Putamen (tissue), 1 donor: Measurements from ENCODE around the gene L1CAM.

Experiments
- DNase-seq: peaks from one replicate; pipeline ENCODE4 v3.0.0-alpha.2; 2016; ENCODE audit warnings: low spot score

L1CAM gene

GRCh38 chrX:153878345-153878744, 7.6 kb downstream of the L1CAM start:
- no peak for DNase-seq

GRCh38 chrX:153877571-153878261, 8.3 kb downstream of the L1CAM start:
- DNase-seq, result no peak

GRCh38 chrX:153876112-153876491, 9.9 kb downstream of the L1CAM start:
- no peak for DNase-seq

- no peak for DNase-seq
Measured at GRCh38 chrX:153875391-153876111, 10.4 kb downstream of the L1CAM start.

- no peak for DNase-seq
Measured at GRCh38 chrX:153874366-153875125, 11.4 kb downstream of the L1CAM start.

- DNase-seq, result no peak
Measured at GRCh38 chrX:153874085-153874365, 11.9 kb downstream of the L1CAM start.

- DNase-seq, result no peak
Measured at GRCh38 chrX:153873282-153874084, 12.5 kb downstream of the L1CAM start.

- no peak for DNase-seq
Measured at GRCh38 chrX:153871946-153872878, 13.8 kb downstream of the L1CAM start.

- no peak for DNase-seq
Measured at GRCh38 chrX:153871451-153871850, 14.5 kb downstream of the L1CAM start.

- no peak for DNase-seq
Measured at GRCh38 chrX:153870791-153871360, 15.1 kb downstream of the L1CAM start.

GRCh38 chrX:153870288-153870690, 15.7 kb downstream of the L1CAM start:
- no peak for DNase-seq

GRCh38 chrX:153869473-153870287, 16.3 kb downstream of the L1CAM start:
- no peak for DNase-seq

GRCh38 chrX:153868576-153869472, 17.1 kb downstream of the L1CAM start:
- no peak for DNase-seq

GRCh38 chrX:153867671-153868070, 18.3 kb downstream of the L1CAM start:
- DNase-seq, result no peak

- DNase-seq, result no peak
Measured at GRCh38 chrX:153867139-153867538, 18.8 kb downstream of the L1CAM start.

- no peak for DNase-seq
Measured at GRCh38 chrX:153866302-153867019, 19.5 kb downstream of the L1CAM start.

- DNase-seq, result no peak
Measured at GRCh38 chrX:153865685-153866084, 20.3 kb downstream of the L1CAM start.

- no peak for DNase-seq
Measured at GRCh38 chrX:153865321-153865580, 20.7 kb downstream of the L1CAM start.
